ENCODE results near the gene C19orf33.

DNA sequence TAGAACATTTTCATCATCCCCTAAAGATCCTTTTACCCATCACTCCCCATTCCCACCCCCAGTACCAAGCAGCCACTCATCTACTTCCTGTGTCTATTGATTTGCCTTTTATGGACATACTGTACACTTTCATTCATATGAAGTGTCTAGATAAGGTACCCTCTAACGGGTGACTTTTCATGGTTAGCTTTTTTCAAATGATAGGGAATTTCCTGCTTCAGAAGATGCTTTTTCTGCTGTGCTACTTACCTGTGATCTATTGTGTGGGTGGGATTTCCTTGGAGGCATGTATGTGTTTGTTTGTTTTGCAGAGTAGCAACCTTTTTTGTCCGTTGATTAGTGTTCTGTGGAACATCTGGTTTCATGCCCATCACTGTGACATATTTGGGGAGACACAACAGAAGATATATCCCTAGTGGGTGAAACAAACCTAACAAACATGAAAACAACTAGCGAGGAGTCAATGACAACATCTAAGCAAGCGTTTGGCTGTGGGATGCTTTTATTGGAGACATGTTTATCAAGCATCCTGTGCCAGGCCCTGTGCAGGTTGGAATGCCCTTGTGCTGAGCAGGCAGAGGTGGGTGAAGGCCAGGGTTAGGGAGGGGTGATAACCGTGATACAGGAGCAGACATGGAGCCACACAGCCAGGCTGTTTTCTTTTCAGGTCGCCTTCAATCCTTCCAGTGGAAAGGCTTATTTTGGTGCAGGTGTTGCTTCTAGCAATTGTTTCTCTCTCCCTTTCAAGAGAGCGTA is 22.1 kb upstream of the C19orf33 start:
- no peak for TF ChIP-seq POLR2AphosphoS5 (IDR thresholded peaks at IDR 0.05; ENCODE audit: low read depth, low read length)
- TF ChIP-seq, protein P1, sequence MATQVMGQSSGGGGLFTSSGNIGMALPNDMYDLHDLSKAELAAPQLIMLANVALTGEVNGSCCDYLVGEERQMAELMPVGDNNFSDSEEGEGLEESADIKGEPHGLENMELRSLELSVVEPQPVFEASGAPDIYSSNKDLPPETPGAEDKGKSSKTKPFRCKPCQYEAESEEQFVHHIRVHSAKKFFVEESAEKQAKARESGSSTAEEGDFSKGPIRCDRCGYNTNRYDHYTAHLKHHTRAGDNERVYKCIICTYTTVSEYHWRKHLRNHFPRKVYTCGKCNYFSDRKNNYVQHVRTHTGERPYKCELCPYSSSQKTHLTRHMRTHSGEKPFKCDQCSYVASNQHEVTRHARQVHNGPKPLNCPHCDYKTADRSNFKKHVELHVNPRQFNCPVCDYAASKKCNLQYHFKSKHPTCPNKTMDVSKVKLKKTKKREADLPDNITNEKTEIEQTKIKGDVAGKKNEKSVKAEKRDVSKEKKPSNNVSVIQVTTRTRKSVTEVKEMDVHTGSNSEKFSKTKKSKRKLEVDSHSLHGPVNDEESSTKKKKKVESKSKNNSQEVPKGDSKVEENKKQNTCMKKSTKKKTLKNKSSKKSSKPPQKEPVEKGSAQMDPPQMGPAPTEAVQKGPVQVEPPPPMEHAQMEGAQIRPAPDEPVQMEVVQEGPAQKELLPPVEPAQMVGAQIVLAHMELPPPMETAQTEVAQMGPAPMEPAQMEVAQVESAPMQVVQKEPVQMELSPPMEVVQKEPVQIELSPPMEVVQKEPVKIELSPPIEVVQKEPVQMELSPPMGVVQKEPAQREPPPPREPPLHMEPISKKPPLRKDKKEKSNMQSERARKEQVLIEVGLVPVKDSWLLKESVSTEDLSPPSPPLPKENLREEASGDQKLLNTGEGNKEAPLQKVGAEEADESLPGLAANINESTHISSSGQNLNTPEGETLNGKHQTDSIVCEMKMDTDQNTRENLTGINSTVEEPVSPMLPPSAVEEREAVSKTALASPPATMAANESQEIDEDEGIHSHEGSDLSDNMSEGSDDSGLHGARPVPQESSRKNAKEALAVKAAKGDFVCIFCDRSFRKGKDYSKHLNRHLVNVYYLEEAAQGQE (IDR thresholded peaks at IDR 0.05; ENCODE audit: insufficient read depth in 1 of 2, low read depth in 2 of 2, low read length in 2 of 2) = no peak
- TF ChIP-seq TAF1 (IDR thresholded peaks at IDR 0.05; ENCODE audit: borderline replicate concordance, insufficient read depth, low read length) = no peak
